SK-N-SH treated with all-trans-retinoic acid at 6 μM for 48 hours (cell line): ENCODE measurements around the gene EPHA4.

Experiments
- ARNTL ChIP-seq: fragments of 450-650 bp; formaldehyde crosslinking; IDR thresholded peaks from 2 replicates; pipeline ENCODE4 v1.5.0; 2020; ENCODE audit warnings: low read depth, mild to moderate bottlenecking, moderate library complexity, borderline replicate concordance
- BACH2 ChIP-seq: fragments of 250-450 bp; sonication (Bioruptor Pico); IDR thresholded peaks from 2 replicates; pipeline ENCODE4 v1.9.0; 2021; ENCODE audit warnings: mild to moderate bottlenecking, borderline replicate concordance
- CREB5 ChIP-seq: fragments of 250-450 bp; sonication (Bioruptor Pico); IDR thresholded peaks from 2 replicates; pipeline ENCODE4 v1.5.1; 2020; ENCODE audit warnings: low read depth, mild to moderate bottlenecking, moderate library complexity
- CSDC2 ChIP-seq: fragments of 250-450 bp; sonication (Bioruptor Pico); IDR thresholded peaks from 2 replicates; pipeline ENCODE4 v1.5.0; 2020; ENCODE audit warnings: mild to moderate bottlenecking, moderate library complexity
- OSR1 ChIP-seq: fragments of 250-450 bp; sonication (Bioruptor Pico); IDR thresholded peaks from 2 replicates; pipeline ENCODE4 v1.8.0; 2022; ENCODE audit warnings: moderate library complexity, mild to moderate bottlenecking, inconsistent platforms
- PATZ1 ChIP-seq: fragments of 250-450 bp; sonication (Bioruptor Pico); IDR thresholded peaks from 2 replicates; pipeline ENCODE4 v1.8.0; 2020; ENCODE audit warnings: mild to moderate bottlenecking, moderate library complexity, borderline replicate concordance
- PPARA ChIP-seq: fragments of 250-450 bp; sonication (Bioruptor Pico); IDR thresholded peaks from 2 replicates; pipeline ENCODE4 v1.5.0; 2020; ENCODE audit warnings: mild to moderate bottlenecking, borderline replicate concordance
- RARB ChIP-seq: fragments of 250-450 bp; sonication (Bioruptor Pico); IDR thresholded peaks from 2 replicates; pipeline ENCODE4 v1.8.0; 2021; ENCODE audit warnings: mild to moderate bottlenecking, moderate library complexity
- SNAI2 ChIP-seq: fragments of 250-450 bp; sonication (Bioruptor Pico); IDR thresholded peaks from 2 replicates; pipeline ENCODE4 v1.5.0; 2020; ENCODE audit warnings: mild to moderate bottlenecking, moderate library complexity
- TCF4 ChIP-seq: fragments of 250-450 bp; sonication (Bioruptor Pico); IDR thresholded peaks from 2 replicates; pipeline ENCODE4 v1.8.0; 2021; ENCODE audit warnings: mild to moderate bottlenecking, moderate library complexity, borderline replicate concordance
- ZC3H10 ChIP-seq: fragments of 250-450 bp; sonication (Bioruptor Pico); IDR thresholded peaks from 2 replicates; pipeline ENCODE4 v1.5.1; 2021; ENCODE audit warnings: mild to moderate bottlenecking, moderate library complexity
- ZNF565 ChIP-seq: fragments of 450-650 bp; formaldehyde crosslinking; conservative IDR thresholded peaks from 2 replicates; pipeline ENCODE4 v1.5.0; 2020; ENCODE audit warnings: low read depth, mild to moderate bottlenecking, moderate library complexity

- TF ChIP-seq ARNTL (CRISPR knock-in tag) (no peak), ZC3H10 (CRISPR knock-in tag) (no peak), CREB5 (CRISPR knock-in tag) (no peak), CSDC2 (CRISPR knock-in tag) (no peak), TCF4 (CRISPR knock-in tag) (no peak), ZNF565 (no peak), BACH2 (no peak), SNAI2 (CRISPR knock-in tag) (no peak), OSR1 (no peak), RARB (no peak), PATZ1 (CRISPR knock-in tag) (no peak), PPARA (CRISPR knock-in tag) (no peak)
Measured at GRCh38 chr2:221444106-221444505, 128.0 kb downstream of the EPHA4 start.
